HEK293 (cell line): ENCODE measurements around the gene NECAB3.

Experiments
- EGR2 ChIP-seq: fragments of 450-650 bp; formaldehyde crosslinking; IDR thresholded peaks from 2 replicates; pipeline ENCODE4 v1.5.1; 2016; ENCODE audit warnings: low read depth, missing biosample characterization, missing genetic modification characterization
- IKZF3 ChIP-seq: fragments of 450-650 bp; IDR thresholded peaks from 2 replicates; pipeline ENCODE4 v1.5.0; 2018; ENCODE audit warnings: missing biosample characterization, mild to moderate bottlenecking, missing genetic modification characterization, moderate library complexity
- KLF7 ChIP-seq: fragments of 450-650 bp; formaldehyde crosslinking; IDR thresholded peaks from 2 replicates; pipeline ENCODE4 v1.5.1; 2016; ENCODE audit warnings: missing biosample characterization, missing genetic modification characterization, borderline replicate concordance
- MEIS1 ChIP-seq: sonication (generic); formaldehyde crosslinking; IDR thresholded peaks from 2 replicates; pipeline ENCODE4 v1.8.1; 2022; ENCODE audit warnings: missing genetic modification reagents, mild to moderate bottlenecking, borderline replicate concordance
- ZFP41 ChIP-seq: fragments of 450-650 bp; formaldehyde crosslinking; IDR thresholded peaks from 2 replicates; pipeline ENCODE4 v1.5.1; 2016; ENCODE audit warnings: missing biosample characterization, missing genetic modification characterization, borderline replicate concordance
- ZNF23 ChIP-seq: fragments of 450-650 bp; formaldehyde crosslinking; IDR thresholded peaks from 2 replicates; pipeline ENCODE4 v1.5.1; 2016; ENCODE audit warnings: missing biosample characterization, missing genetic modification characterization, borderline replicate concordance
- ZNF248 ChIP-seq: fragments of 450-650 bp; formaldehyde crosslinking; IDR thresholded peaks from 2 replicates; pipeline ENCODE4 v1.5.1; 2017; ENCODE audit warnings: missing biosample characterization, missing genetic modification characterization
- ZNF26 ChIP-seq: fragments of 450-650 bp; formaldehyde crosslinking; IDR thresholded peaks from 2 replicates; pipeline ENCODE4 v1.5.1; 2016; ENCODE audit warnings: missing biosample characterization, missing genetic modification characterization
- ZNF274 ChIP-seq, 2 experiments: fragments of 200-500 bp in 1 of 2; fragments of 450-650 bp in 1 of 2; sonication (Bioruptor generic) in 1 of 2; formaldehyde crosslinking in 1 of 2; IDR thresholded peaks; 2 replicates each; pipeline versions ENCODE4 v1.5.1 to v1.6.1; 2014 to 2016; ENCODE audit warnings: borderline replicate concordance in 1 of 2, inconsistent platforms in 1 of 2, low read length in 1 of 2, missing biosample characterization in 1 of 2, missing genetic modification characterization in 1 of 2
- ZNF292 ChIP-seq: fragments of 450-650 bp; formaldehyde crosslinking; IDR thresholded peaks from 2 replicates; pipeline ENCODE4 v1.5.1; 2016; ENCODE audit warnings: low read depth, missing biosample characterization, missing genetic modification characterization, borderline replicate concordance
- ZNF350 ChIP-seq: fragments of 450-650 bp; formaldehyde crosslinking; IDR thresholded peaks from 2 replicates; pipeline ENCODE4 v1.5.0; 2017; ENCODE audit warnings: missing biosample characterization, mild to moderate bottlenecking, missing genetic modification characterization
- ZNF354C ChIP-seq: fragments of 450-650 bp; formaldehyde crosslinking; IDR thresholded peaks from 2 replicates; pipeline ENCODE4 v1.5.1; 2016; ENCODE audit warnings: missing biosample characterization, missing genetic modification characterization, low read depth, borderline replicate concordance
- ZNF366 ChIP-seq: fragments of 450-650 bp; formaldehyde crosslinking; conservative IDR thresholded peaks from 2 replicates; pipeline ENCODE4 v1.5.1; 2016; ENCODE audit warnings: missing biosample characterization, missing genetic modification characterization
- ZNF544 ChIP-seq: fragments of 450-650 bp; formaldehyde crosslinking; IDR thresholded peaks from 2 replicates; pipeline ENCODE4 v1.5.0; 2017; ENCODE audit warnings: missing biosample characterization, missing genetic modification characterization
- ZNF548 ChIP-seq: fragments of 450-650 bp; formaldehyde crosslinking; IDR thresholded peaks from 2 replicates; pipeline ENCODE4 v1.5.1; 2016; ENCODE audit warnings: missing biosample characterization, missing genetic modification characterization
- ZNF560 ChIP-seq: fragments of 450-650 bp; formaldehyde crosslinking; IDR thresholded peaks from 2 replicates; pipeline ENCODE4 v1.5.1; 2017; ENCODE audit warnings: missing biosample characterization, missing genetic modification characterization, borderline replicate concordance
- ZNF561 ChIP-seq: fragments of 450-650 bp; IDR thresholded peaks from 2 replicates; pipeline ENCODE4 v1.5.1; 2018; ENCODE audit warnings: missing biosample characterization, missing genetic modification characterization, borderline replicate concordance
- ZNF580 ChIP-seq: fragments of 450-650 bp; formaldehyde crosslinking; IDR thresholded peaks from 2 replicates; pipeline ENCODE4 v1.5.1; 2016; ENCODE audit warnings: missing biosample characterization, missing genetic modification characterization
- ZNF654 ChIP-seq: fragments of 450-650 bp; formaldehyde crosslinking; IDR thresholded peaks from 2 replicates; pipeline ENCODE4 v1.5.1; 2016; ENCODE audit warnings: low read depth, missing biosample characterization, missing genetic modification characterization
- ZNF677 ChIP-seq: fragments of 450-650 bp; IDR thresholded peaks from 2 replicates; pipeline ENCODE4 v1.5.0; 2018; ENCODE audit warnings: missing biosample characterization, mild to moderate bottlenecking, missing genetic modification characterization, moderate library complexity
- ZNF701 ChIP-seq: fragments of 450-650 bp; formaldehyde crosslinking; IDR thresholded peaks from 2 replicates; pipeline ENCODE4 v1.5.1; 2016; ENCODE audit warnings: missing biosample characterization, missing genetic modification characterization
- ZNF747 ChIP-seq: fragments of 450-650 bp; formaldehyde crosslinking; IDR thresholded peaks from 2 replicates; pipeline ENCODE4 v1.5.1; 2016; ENCODE audit warnings: missing biosample characterization, missing genetic modification characterization
- ZSCAN5A ChIP-seq: fragments of 450-650 bp; formaldehyde crosslinking; IDR thresholded peaks from 2 replicates; pipeline ENCODE4 v1.5.1; 2016; ENCODE audit warnings: missing biosample characterization, missing genetic modification characterization
- TF ChIP-seq, protein P1 (sequence below): fragments of 450-650 bp; formaldehyde crosslinking; IDR thresholded peaks from 2 replicates; pipeline ENCODE4 v1.5.1; 2016; ENCODE audit warnings: missing biosample characterization, missing genetic modification characterization
- TF ChIP-seq, protein P2 (sequence below): fragments of 450-650 bp; formaldehyde crosslinking; IDR thresholded peaks from 2 replicates; pipeline ENCODE4 v1.5.1; 2016; ENCODE audit warnings: missing biosample characterization, missing genetic modification characterization

The NECAB3 gene

GRCh38 chr20:33663161-33664084 lies 10.8 kb downstream of the NECAB3 start (continued):
- TF ChIP-seq ZSCAN5A (tag by site-specific recombination): no peak; the same call in 1 of the 2 replicates
- no peak for TF ChIP-seq ZNF366 (tag by site-specific recombination)
- no peak for TF ChIP-seq ZNF677 (tag by site-specific recombination)
- TF ChIP-seq, protein P1, sequence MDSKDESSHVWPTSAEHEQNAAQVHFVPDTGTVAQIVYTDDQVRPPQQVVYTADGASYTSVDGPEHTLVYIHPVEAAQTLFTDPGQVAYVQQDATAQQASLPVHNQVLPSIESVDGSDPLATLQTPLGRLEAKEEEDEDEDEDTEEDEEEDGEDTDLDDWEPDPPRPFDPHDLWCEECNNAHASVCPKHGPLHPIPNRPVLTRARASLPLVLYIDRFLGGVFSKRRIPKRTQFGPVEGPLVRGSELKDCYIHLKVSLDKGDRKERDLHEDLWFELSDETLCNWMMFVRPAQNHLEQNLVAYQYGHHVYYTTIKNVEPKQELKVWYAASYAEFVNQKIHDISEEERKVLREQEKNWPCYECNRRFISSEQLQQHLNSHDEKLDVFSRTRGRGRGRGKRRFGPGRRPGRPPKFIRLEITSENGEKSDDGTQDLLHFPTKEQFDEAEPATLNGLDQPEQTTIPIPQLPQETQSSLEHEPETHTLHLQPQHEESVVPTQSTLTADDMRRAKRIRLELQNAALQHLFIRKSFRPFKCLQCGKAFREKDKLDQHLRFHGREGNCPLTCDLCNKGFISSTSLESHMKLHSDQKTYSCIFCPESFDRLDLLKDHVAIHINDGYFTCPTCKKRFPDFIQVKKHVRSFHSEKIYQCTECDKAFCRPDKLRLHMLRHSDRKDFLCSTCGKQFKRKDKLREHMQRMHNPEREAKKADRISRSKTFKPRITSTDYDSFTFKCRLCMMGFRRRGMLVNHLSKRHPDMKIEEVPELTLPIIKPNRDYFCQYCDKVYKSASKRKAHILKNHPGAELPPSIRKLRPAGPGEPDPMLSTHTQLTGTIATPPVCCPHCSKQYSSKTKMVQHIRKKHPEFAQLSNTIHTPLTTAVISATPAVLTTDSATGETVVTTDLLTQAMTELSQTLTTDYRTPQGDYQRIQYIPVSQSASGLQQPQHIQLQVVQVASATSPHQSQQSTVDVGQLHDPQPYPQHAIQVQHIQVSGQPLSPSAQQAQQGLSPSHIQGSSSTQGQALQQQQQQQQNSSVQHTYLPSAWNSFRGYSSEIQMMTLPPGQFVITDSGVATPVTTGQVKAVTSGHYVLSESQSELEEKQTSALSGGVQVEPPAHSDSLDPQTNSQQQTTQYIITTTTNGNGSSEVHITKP: no peak
- TF ChIP-seq ZNF248 (tag by site-specific recombination): no peak
- no peak for TF ChIP-seq IKZF3 (tag by site-specific recombination)
- no peak for TF ChIP-seq ZNF26 (tag by site-specific recombination)
- TF ChIP-seq MEIS1: no peak
- TF ChIP-seq, protein P2, sequence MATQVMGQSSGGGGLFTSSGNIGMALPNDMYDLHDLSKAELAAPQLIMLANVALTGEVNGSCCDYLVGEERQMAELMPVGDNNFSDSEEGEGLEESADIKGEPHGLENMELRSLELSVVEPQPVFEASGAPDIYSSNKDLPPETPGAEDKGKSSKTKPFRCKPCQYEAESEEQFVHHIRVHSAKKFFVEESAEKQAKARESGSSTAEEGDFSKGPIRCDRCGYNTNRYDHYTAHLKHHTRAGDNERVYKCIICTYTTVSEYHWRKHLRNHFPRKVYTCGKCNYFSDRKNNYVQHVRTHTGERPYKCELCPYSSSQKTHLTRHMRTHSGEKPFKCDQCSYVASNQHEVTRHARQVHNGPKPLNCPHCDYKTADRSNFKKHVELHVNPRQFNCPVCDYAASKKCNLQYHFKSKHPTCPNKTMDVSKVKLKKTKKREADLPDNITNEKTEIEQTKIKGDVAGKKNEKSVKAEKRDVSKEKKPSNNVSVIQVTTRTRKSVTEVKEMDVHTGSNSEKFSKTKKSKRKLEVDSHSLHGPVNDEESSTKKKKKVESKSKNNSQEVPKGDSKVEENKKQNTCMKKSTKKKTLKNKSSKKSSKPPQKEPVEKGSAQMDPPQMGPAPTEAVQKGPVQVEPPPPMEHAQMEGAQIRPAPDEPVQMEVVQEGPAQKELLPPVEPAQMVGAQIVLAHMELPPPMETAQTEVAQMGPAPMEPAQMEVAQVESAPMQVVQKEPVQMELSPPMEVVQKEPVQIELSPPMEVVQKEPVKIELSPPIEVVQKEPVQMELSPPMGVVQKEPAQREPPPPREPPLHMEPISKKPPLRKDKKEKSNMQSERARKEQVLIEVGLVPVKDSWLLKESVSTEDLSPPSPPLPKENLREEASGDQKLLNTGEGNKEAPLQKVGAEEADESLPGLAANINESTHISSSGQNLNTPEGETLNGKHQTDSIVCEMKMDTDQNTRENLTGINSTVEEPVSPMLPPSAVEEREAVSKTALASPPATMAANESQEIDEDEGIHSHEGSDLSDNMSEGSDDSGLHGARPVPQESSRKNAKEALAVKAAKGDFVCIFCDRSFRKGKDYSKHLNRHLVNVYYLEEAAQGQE: no peak
- no peak for TF ChIP-seq ZNF560 (tag by site-specific recombination)
- no peak for TF ChIP-seq ZNF350 (tag by site-specific recombination)
- no peak for TF ChIP-seq ZNF747 (tag by site-specific recombination)
- TF ChIP-seq ZNF23 (tag by site-specific recombination): no peak
- peak; percentile 55; the same call in 1 of the 2 replicates for TF ChIP-seq ZNF561 (tag by site-specific recombination)
- no peak for TF ChIP-seq ZNF544 (tag by site-specific recombination)
- 0 out of 2 replicates have a peak, but pooled peaks have one; percentile 36 for TF ChIP-seq KLF7 (tag by site-specific recombination)
- no peak for TF ChIP-seq ZNF580 (tag by site-specific recombination)
- TF ChIP-seq ZNF548: no peak
- TF ChIP-seq ZFP41 (tag by site-specific recombination): no peak
- no peak for TF ChIP-seq ZNF654 (tag by site-specific recombination)
- TF ChIP-seq ZNF354C (tag by site-specific recombination): no peak
- no peak for TF ChIP-seq ZNF292 (tag by site-specific recombination)
- TF ChIP-seq ZNF274 (IDR thresholded peaks at IDR 0.05; ENCODE audit: low read length): no peak
- no peak for TF ChIP-seq ZNF274 (tag by site-specific recombination; IDR thresholded peaks at IDR 0.05; ENCODE audit: borderline replicate concordance)
- TF ChIP-seq ZNF701 (tag by site-specific recombination): no peak
- TF ChIP-seq EGR2: 0 out of 2 replicates have a peak, but pooled peaks have one; percentile 30
